Hematopoietic multipotent progenitor cell treated with erythropoietin and hydrocortisone succinate and interleukin-3 and kit ligand, for 6 days (in vitro differentiated cells): ENCODE measurements around the gene RNF38.

Source experiments
- DNase-seq: peaks from one replicate; pipeline ENCODE4 v3.0.0-alpha.2; 2015

Gene RNF38

GRCh38 chr9:36290996-36291395 is 109.1 kb downstream of the RNF38 start:
- no peak for DNase-seq

- DNase-seq: no peak
Measured at GRCh38 chr9:36289836-36290435, 110.1 kb downstream of the RNF38 start.

- no peak for DNase-seq
Measured at GRCh38 chr9:36288070-36288469, 112.0 kb downstream of the RNF38 start.
